Naive thymus-derived CD4-positive, alpha-beta T cell (primary cell): Measurements from ENCODE around the gene ZPR1. TPM values are rescaled to one million over a fixed set of nuclear protein-coding genes. Genes with fewer than 3 reads are reported as not detected.

Source experiments
- ATAC-seq: fragments of 150-1000 bp; cut with Tn5 transposase; 2 replicates; pipeline ENCODE4 v1.10.0; 2021; ENCODE audit warnings: mild to moderate bottlenecking, moderate library complexity
- CTCF ChIA-PET: fragments of 350-600 bp; sonication (Branson Sonifier 250); formaldehyde crosslinking; loops from one replicate; lab custom pipeline; 2021; ENCODE audit warnings: antibody characterized with exemption; lab: Charles Lee
- POLR2A ChIA-PET: fragments of 350-600 bp; sonication (Branson Sonifier 250); formaldehyde crosslinking; loops from one replicate; lab custom pipeline; 2021; ENCODE audit warnings: antibody characterized with exemption, inconsistent platforms; lab: Charles Lee
- DNase-seq, 9 donors: peaks; one replicate each; pipeline versions ENCODE4 v3.0.0 to v3.0.0-alpha.2; 2020 to 2022; ENCODE audit warnings: mixed read lengths in 1 of 9
- H3K27ac ChIP-seq: one replicate; pipeline ENCODE4 v1.7.0; 2013; ENCODE audit warnings: mild to moderate bottlenecking, low read depth, low read length, moderate library complexity
- H3K27me3 ChIP-seq, 2 donors: one replicate each; pipeline ENCODE4 v1.7.0; 2013; ENCODE audit warnings: low read length in 2 of 2, mild to moderate bottlenecking in 2 of 2, moderate library complexity in 2 of 2; ENCODE audit not compliant: control insufficient read depth in 2 of 2, insufficient read depth in 2 of 2
- H3K36me3 ChIP-seq, 3 experiments: 1 replicate in 2 of 3; 2 replicates in 1 of 3; pipeline ENCODE4 v1.7.0; 2013; ENCODE audit warnings: low read length in 3 of 3, mild to moderate bottlenecking in 3 of 3, moderate library complexity in 1 of 3; ENCODE audit not compliant: insufficient read depth in 3 of 3, control insufficient read depth in 2 of 3
- H3K4me1 ChIP-seq, 2 donors: one replicate each; pipeline ENCODE4 v1.7.0; 2013; ENCODE audit warnings: low read length in 2 of 2, mild to moderate bottlenecking in 2 of 2, moderate library complexity in 1 of 2; ENCODE audit not compliant: control insufficient read depth in 2 of 2, insufficient read depth in 2 of 2
- H3K4me3 ChIP-seq: 2 replicates; pipeline ENCODE4 v1.7.0; 2013; ENCODE audit warnings: mild to moderate bottlenecking, low read length
- H3K9me3 ChIP-seq, 3 experiments: 1 replicate in 2 of 3; 2 replicates in 1 of 3; pipeline ENCODE4 v1.7.0; 2013; ENCODE audit warnings: low read length in 3 of 3; ENCODE audit not compliant: control insufficient read depth in 2 of 3
- H3K27ac Mint-ChIP-seq, 9 donors: one replicate each; pipeline ENCODE4 v1.8.0; 2020 to 2022; ENCODE audit warnings: mixed read lengths in 9 of 9, mild to moderate bottlenecking in 8 of 9, moderate library complexity in 5 of 9, inconsistent platforms in 2 of 9
- H3K27me3 Mint-ChIP-seq, 5 donors: one replicate each; pipeline ENCODE4 v1.8.0; 2021 to 2022; ENCODE audit warnings: mixed read lengths in 5 of 5, mild to moderate bottlenecking in 1 of 5
- H3K36me3 Mint-ChIP-seq, 5 donors: one replicate each; pipeline ENCODE4 v1.8.0; 2020 to 2022; ENCODE audit warnings: mixed read lengths in 5 of 5, mild to moderate bottlenecking in 3 of 5, inconsistent platforms in 1 of 5
- H3K4me1 Mint-ChIP-seq, 7 donors: one replicate each; pipeline ENCODE4 v1.8.0; 2020 to 2022; ENCODE audit warnings: mixed read lengths in 7 of 7, mild to moderate bottlenecking in 3 of 7, inconsistent platforms in 1 of 7
- H3K4me3 Mint-ChIP-seq, 10 donors: one replicate each; pipeline ENCODE4 v1.8.0; 2020 to 2022; ENCODE audit warnings: mild to moderate bottlenecking in 10 of 10, mixed read lengths in 10 of 10, moderate library complexity in 6 of 10, inconsistent platforms in 2 of 10
- H3K9me3 Mint-ChIP-seq, 11 donors: one replicate each; pipeline ENCODE4 v1.8.0; 2020 to 2022; ENCODE audit warnings: mixed read lengths in 11 of 11, mild to moderate bottlenecking in 4 of 11, inconsistent platforms in 1 of 11, moderate library complexity in 1 of 11
- intact Hi-C, 2 donors: fragments of 100-400 bp; cut with micrococcal nuclease; formaldehyde crosslinking; loops; one replicate each; pipeline ENCODE4 v1.15.1; 2023
- polyA plus RNA-seq, 2 donors: library from polyadenylated mRNA; unstranded; fragments of 300-500 nt; fragmentation: Illumina TruSeq; gene quantifications; one replicate each; pipeline ENCODE4 v1.2.3, GENCODE V29; 2021
- total RNA-seq, 6 experiments: library from RNA in 5 of 6; stranded (reverse) in 5 of 6; gene quantifications; 1 replicate in 5 of 6; 2 replicates in 1 of 6; pipeline ENCODE4 v1.2.3 and lab custom pipeline; 2021 to 2026

The ZPR1 gene
- total and polyA plus RNA-seq, 7 experiments from 2014 or later: 30.9 to 117 (median 65.9) TPM

GRCh38 chr11:116813170-116813569, 25.3 kb upstream of the ZPR1 start:
- Histone ChIP-seq H3K9me3 (no peaks in the 10 kb centered on the region), H3K27me3 (no peaks in the 10 kb centered on the region), H3K36me3 (no peaks in the 10 kb centered on the region), H3K4me1 (no peaks in the 10 kb centered on the region), H3K4me3 (no peak overlapping the region), H3K27ac (no peak overlapping the region)
- H3K9me3 Mint-ChIP-seq: no peaks in the 10 kb centered on the region
- DNase-seq (no peak), ATAC-seq (no peak)
- H3K36me3 Mint-ChIP-seq: no peaks in the 10 kb centered on the region
- no peaks in the 10 kb centered on the region for H3K4me1 Mint-ChIP-seq
- ChIA-PET POLR2A (no interaction called here), CTCF (interaction anchor here (0.6 to 1.9 kb wide), 3 partner anchors 22 to 409 kb away, joined by 4 to 7 read pairs (median 4); partner anchors contain the start of gene APOA5)
- peaks cover 0 to 12% (median 0%) of the 10 kb centered on the region in 5 donors for H3K27me3 Mint-ChIP-seq
- intact Hi-C loops: no loop called here
- H3K4me3 Mint-ChIP-seq: no peak overlapping the region
- H3K27ac Mint-ChIP-seq: no peak overlapping the region

GRCh38 chr11:116812109-116812508, 24.3 kb upstream of the ZPR1 start:
- ChIA-PET CTCF (interaction anchor here (1.9 kb wide), 1 partner anchor 21 kb away, joined by 7 read pairs; the partner anchor contains the start of gene APOA5), POLR2A (no interaction called here)
- Histone ChIP-seq H3K4me1 (no peaks in the 10 kb centered on the region), H3K27me3 (no peaks in the 10 kb centered on the region), H3K9me3 (no peaks in the 10 kb centered on the region), H3K4me3 (no peak overlapping the region), H3K36me3 (no peaks in the 10 kb centered on the region), H3K27ac (no peak overlapping the region)
- no peaks in the 10 kb centered on the region for H3K36me3 Mint-ChIP-seq
- DNase-seq (no peak), ATAC-seq (no peak)
- no peak overlapping the region for H3K4me3 Mint-ChIP-seq
- intact Hi-C loops: no loop called here
- H3K27me3 Mint-ChIP-seq: peaks cover 0 to 12% (median 0%) of the 10 kb centered on the region in 5 donors
- no peak overlapping the region for H3K27ac Mint-ChIP-seq
- H3K4me1 Mint-ChIP-seq: no peaks in the 10 kb centered on the region
- H3K9me3 Mint-ChIP-seq: no peaks in the 10 kb centered on the region

GRCh38 chr11:116811194-116811593, 23.4 kb upstream of the ZPR1 start:
- Histone ChIP-seq H3K36me3 (no peaks in the 10 kb centered on the region), H3K27ac (no peak overlapping the region), H3K9me3 (no peaks in the 10 kb centered on the region), H3K27me3 (no peaks in the 10 kb centered on the region), H3K4me3 (no peak overlapping the region), H3K4me1 (no peaks in the 10 kb centered on the region)
- Mint-ChIP-seq H3K27me3 (peaks cover 0 to 16% (median 0%) of the 10 kb centered on the region in 5 donors), H3K9me3 (no peaks in the 10 kb centered on the region), H3K4me3 (no peak overlapping the region), H3K36me3 (no peaks in the 10 kb centered on the region), H3K4me1 (no peaks in the 10 kb centered on the region), H3K27ac (no peak overlapping the region)
- ATAC-seq (no peak), DNase-seq (no peak)
- CTCF ChIA-PET: no interaction called here
- POLR2A ChIA-PET: interaction anchor here (1.2 kb wide), 1 partner anchor 24 kb away, joined by 3 read pairs; no protein-coding TSS in a partner anchor
- intact Hi-C loops: no loop called here

GRCh38 chr11:116808262-116809175, 20.7 kb upstream of the ZPR1 start:
- Mint-ChIP-seq H3K27me3 (peaks cover 0 to 15% (median 0%) of the 10 kb centered on the region in 5 donors), H3K27ac (no peak overlapping the region), H3K4me1 (no peaks in the 10 kb centered on the region), H3K4me3 (no peak overlapping the region), H3K36me3 (no peaks in the 10 kb centered on the region), H3K9me3 (no peaks in the 10 kb centered on the region)
- no peak overlapping the region for H3K4me3 ChIP-seq
- H3K27ac ChIP-seq: no peak overlapping the region
- H3K4me1 ChIP-seq: no peaks in the 10 kb centered on the region
- CTCF ChIA-PET: interaction anchor here (0.7 kb wide), 1 partner anchor 12 kb away, joined by 3 read pairs; no protein-coding TSS in a partner anchor
- H3K9me3 ChIP-seq: no peaks in the 10 kb centered on the region
- POLR2A ChIA-PET: no interaction called here
- no peaks in the 10 kb centered on the region for H3K27me3 ChIP-seq
- intact Hi-C loops: no loop called here
- no peaks in the 10 kb centered on the region for H3K36me3 ChIP-seq
- no peak for ATAC-seq
- no peak for DNase-seq

- H3K36me3 ChIP-seq: no peaks in the 10 kb centered on the region
- Mint-ChIP-seq H3K9me3 (no peaks in the 10 kb centered on the region), H3K4me3 (no peak overlapping the region), H3K4me1 (no peaks in the 10 kb centered on the region), H3K27me3 (peaks cover 0 to 18% (median 0%) of the 10 kb centered on the region in 5 donors), H3K36me3 (no peaks in the 10 kb centered on the region), H3K27ac (peak overlapping the region in 1 of 9 donors; percentile 49)
- DNase-seq (no peak), ATAC-seq (no peak)
- intact Hi-C loops: no loop called here
- no peak overlapping the region for H3K27ac ChIP-seq
- no peaks in the 10 kb centered on the region for H3K4me1 ChIP-seq
- H3K27me3 ChIP-seq: no peaks in the 10 kb centered on the region
- no peak overlapping the region for H3K4me3 ChIP-seq
- ChIA-PET CTCF (no interaction called here), POLR2A (no interaction called here)
- H3K9me3 ChIP-seq: no peaks in the 10 kb centered on the region
These were observed 19.9 kb upstream of the ZPR1 start for GRCh38 chr11:116807601-116808261.

GRCh38 chr11:116804001-116804400, 16.2 kb upstream of the ZPR1 start:
- Mint-ChIP-seq H3K9me3 (no peaks in the 10 kb centered on the region), H3K27ac (peak overlapping the region in 1 of 9 donors; percentile 45)

More at GRCh38 chr11:116804001-116804400, 16.2 kb upstream of the ZPR1 start:
- ChIA-PET CTCF (no interaction called here), POLR2A (no interaction called here)
- Histone ChIP-seq H3K27ac (no peak overlapping the region), H3K4me1 (no peaks in the 10 kb centered on the region), H3K4me3 (no peak overlapping the region), H3K9me3 (no peaks in the 10 kb centered on the region), H3K27me3 (no peaks in the 10 kb centered on the region), H3K36me3 (no peaks in the 10 kb centered on the region)
- Mint-ChIP-seq H3K27me3 (peaks cover 0 to 32% (median 5%) of the 10 kb centered on the region in 5 donors), H3K4me3 (no peak overlapping the region), H3K4me1 (no peaks in the 10 kb centered on the region), H3K36me3 (no peaks in the 10 kb centered on the region)
- no peak for ATAC-seq
- intact Hi-C loops: no loop called here
- no peak for DNase-seq
